GM12878 (cell line): ENCODE data around the gene CD58. TPM values are rescaled to one million over a fixed set of nuclear protein-coding genes. Genes with fewer than 3 reads are reported as not detected.

ENCODE experiments used
- BMI1 ChIP-seq: fragments of 450-650 bp; IDR thresholded peaks from 2 replicates; pipeline ENCODE4 v1.6.1; 2016; ENCODE audit warnings: mild to moderate bottlenecking, moderate library complexity, borderline replicate concordance
- CBX5 ChIP-seq: sonication (generic); IDR thresholded peaks from 2 replicates; pipeline ENCODE4 v1.6.1; 2016; ENCODE audit warnings: low read depth, moderate library complexity, mild to moderate bottlenecking, inconsistent platforms
- CREM ChIP-seq: IDR thresholded peaks from 2 replicates; pipeline ENCODE4 v1.6.1; 2014; ENCODE audit warnings: antibody characterized with exemption, low read depth
- MTA3 ChIP-seq: IDR thresholded peaks from 2 replicates; pipeline ENCODE4 v1.6.1; 2012; ENCODE audit warnings: low read length, inconsistent platforms, borderline replicate concordance
- polyA plus RNA-seq, 11 experiments: library from polyadenylated mRNA; depleted of rRNA in 4 of 11; unstranded in 6 of 11; stranded (reverse) in 5 of 11; fragments of >200 nt; fragmentation: Nextera tagmentation in 4 of 11; fragmentation: Illumina TruSeq in 1 of 11; extraction: Ambion mirVana in 4 of 11; extraction: Trizol in 1 of 11; gene quantifications; 1 replicate in 1 of 11; 2 replicates in 10 of 11; pipeline versions ENCODE4 v1.2.1 to v1.2.3, GENCODE V29; 2011 to 2016; ENCODE audit warnings: inconsistent platforms in 2 of 11, missing spikeins in 2 of 11, low read depth in 1 of 11
- total RNA-seq, 4 experiments: library from RNA; depleted of rRNA in 3 of 4; stranded (reverse); fragments of >200 nt in 3 of 4; fragmentation: Illumina TruSeq in 1 of 4; extraction: Trizol in 1 of 4; gene quantifications; 2 replicates each; pipeline versions ENCODE4 v1.2.1 to v1.2.3, GENCODE V29; 2013 to 2021
- TF ChIP-seq, protein P1 (sequence below): fragments of 450-650 bp; formaldehyde crosslinking; IDR thresholded peaks from 2 replicates; pipeline ENCODE4 v1.4.0; 2020; ENCODE audit warnings: mild to moderate bottlenecking, moderate library complexity
- TF ChIP-seq, protein P2 (sequence below): fragments of 450-650 bp; IDR thresholded peaks from 2 replicates; pipeline ENCODE4 v1.6.1; 2016; ENCODE audit warnings: mild to moderate bottlenecking, moderate library complexity, borderline replicate concordance
- TF ChIP-seq, protein P3 (sequence below): fragments of 450-650 bp; IDR thresholded peaks from 2 replicates; pipeline ENCODE4 v1.6.1; 2017; ENCODE audit warnings: mild to moderate bottlenecking, moderate library complexity
- TF ChIP-seq, protein P4 (sequence below): fragments of 450-650 bp; IDR thresholded peaks from 2 replicates; pipeline ENCODE4 v1.6.1; 2016; ENCODE audit warnings: mild to moderate bottlenecking
- TF ChIP-seq, protein P5 (sequence below): fragments of 450-650 bp; IDR thresholded peaks from 2 replicates; pipeline ENCODE4 v1.6.1; 2016; ENCODE audit warnings: mild to moderate bottlenecking
- TF ChIP-seq, protein P6 (sequence below), 3 experiments: IDR thresholded peaks in 2 of 3; conservative IDR thresholded peaks in 1 of 3; 2 replicates each; pipeline ENCODE4 v1.5.1; 2011; ENCODE audit warnings: low read depth in 3 of 3, low read length in 3 of 3, mild to moderate bottlenecking in 3 of 3, control low read depth in 2 of 3, moderate library complexity in 2 of 3, inconsistent platforms in 1 of 3, mixed read lengths in 1 of 3; ENCODE audit not compliant: control insufficient read depth in 2 of 3, insufficient read depth in 1 of 3; ENCODE audit errors: extremely low read depth in 1 of 3

CD58 gene
- total and polyA plus RNA-seq, 10 of the 15 experiments (the other 5 are each of a cell fraction or from before 2014, with no cell fraction given): 70.4 to 252 (median 129) TPM

DNA sequence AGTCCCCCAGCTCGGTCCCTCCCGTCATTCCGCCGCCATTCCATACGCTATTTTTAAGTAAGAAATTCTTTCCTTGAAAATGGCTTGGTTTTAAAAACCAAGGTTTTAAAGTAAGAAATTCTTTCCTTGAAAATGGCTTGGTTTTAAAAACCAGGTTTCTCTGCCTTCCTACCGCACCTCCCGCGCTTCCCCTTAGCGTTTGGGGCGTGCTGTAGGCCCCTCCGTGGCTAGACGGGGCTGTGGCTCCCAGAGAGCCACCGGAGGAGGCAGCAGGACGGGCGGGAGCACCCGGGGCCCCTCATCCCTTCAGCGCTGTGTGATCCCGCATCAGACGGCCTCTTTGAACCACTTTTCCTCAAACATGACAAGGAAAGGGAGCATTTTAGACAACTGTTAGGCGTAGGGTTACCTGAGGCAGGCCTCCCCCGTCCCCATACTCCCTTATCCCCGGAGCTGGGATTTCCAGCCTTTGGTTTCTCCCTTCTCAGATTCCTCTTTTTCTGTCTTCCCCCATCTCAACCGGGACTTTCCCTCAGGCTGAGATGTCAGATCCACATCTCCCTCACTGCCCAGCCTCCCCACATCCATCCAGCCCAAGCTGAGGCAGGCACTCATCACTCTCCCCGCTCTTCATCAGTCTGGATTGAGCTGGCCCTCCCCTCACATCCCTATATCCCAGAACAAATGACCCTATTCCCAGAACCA, 541 bp upstream of the CD58 start (continued):
- TF ChIP-seq, protein P1, sequence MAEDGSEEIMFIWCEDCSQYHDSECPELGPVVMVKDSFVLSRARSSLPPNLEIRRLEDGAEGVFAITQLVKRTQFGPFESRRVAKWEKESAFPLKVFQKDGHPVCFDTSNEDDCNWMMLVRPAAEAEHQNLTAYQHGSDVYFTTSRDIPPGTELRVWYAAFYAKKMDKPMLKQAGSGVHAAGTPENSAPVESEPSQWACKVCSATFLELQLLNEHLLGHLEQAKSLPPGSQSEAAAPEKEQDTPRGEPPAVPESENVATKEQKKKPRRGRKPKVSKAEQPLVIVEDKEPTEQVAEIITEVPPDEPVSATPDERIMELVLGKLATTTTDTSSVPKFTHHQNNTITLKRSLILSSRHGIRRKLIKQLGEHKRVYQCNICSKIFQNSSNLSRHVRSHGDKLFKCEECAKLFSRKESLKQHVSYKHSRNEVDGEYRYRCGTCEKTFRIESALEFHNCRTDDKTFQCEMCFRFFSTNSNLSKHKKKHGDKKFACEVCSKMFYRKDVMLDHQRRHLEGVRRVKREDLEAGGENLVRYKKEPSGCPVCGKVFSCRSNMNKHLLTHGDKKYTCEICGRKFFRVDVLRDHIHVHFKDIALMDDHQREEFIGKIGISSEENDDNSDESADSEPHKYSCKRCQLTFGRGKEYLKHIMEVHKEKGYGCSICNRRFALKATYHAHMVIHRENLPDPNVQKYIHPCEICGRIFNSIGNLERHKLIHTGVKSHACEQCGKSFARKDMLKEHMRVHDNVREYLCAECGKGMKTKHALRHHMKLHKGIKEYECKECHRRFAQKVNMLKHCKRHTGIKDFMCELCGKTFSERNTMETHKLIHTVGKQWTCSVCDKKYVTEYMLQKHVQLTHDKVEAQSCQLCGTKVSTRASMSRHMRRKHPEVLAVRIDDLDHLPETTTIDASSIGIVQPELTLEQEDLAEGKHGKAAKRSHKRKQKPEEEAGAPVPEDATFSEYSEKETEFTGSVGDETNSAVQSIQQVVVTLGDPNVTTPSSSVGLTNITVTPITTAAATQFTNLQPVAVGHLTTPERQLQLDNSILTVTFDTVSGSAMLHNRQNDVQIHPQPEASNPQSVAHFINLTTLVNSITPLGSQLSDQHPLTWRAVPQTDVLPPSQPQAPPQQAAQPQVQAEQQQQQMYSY (CRISPR knock-in tag): no peak
- TF ChIP-seq, protein P2, sequence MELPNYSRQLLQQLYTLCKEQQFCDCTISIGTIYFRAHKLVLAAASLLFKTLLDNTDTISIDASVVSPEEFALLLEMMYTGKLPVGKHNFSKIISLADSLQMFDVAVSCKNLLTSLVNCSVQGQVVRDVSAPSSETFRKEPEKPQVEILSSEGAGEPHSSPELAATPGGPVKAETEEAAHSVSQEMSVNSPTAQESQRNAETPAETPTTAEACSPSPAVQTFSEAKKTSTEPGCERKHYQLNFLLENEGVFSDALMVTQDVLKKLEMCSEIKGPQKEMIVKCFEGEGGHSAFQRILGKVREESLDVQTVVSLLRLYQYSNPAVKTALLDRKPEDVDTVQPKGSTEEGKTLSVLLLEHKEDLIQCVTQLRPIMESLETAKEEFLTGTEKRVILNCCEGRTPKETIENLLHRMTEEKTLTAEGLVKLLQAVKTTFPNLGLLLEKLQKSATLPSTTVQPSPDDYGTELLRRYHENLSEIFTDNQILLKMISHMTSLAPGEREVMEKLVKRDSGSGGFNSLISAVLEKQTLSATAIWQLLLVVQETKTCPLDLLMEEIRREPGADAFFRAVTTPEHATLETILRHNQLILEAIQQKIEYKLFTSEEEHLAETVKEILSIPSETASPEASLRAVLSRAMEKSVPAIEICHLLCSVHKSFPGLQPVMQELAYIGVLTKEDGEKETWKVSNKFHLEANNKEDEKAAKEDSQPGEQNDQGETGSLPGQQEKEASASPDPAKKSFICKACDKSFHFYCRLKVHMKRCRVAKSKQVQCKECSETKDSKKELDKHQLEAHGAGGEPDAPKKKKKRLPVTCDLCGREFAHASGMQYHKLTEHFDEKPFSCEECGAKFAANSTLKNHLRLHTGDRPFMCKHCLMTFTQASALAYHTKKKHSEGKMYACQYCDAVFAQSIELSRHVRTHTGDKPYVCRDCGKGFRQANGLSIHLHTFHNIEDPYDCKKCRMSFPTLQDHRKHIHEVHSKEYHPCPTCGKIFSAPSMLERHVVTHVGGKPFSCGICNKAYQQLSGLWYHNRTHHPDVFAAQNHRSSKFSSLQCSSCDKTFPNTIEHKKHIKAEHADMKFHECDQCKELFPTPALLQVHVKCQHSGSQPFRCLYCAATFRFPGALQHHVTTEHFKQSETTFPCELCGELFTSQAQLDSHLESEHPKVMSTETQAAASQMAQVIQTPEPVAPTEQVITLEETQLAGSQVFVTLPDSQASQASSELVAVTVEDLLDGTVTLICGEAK: peak; percentile 16; the same call in 1 of the 2 replicates
- TF ChIP-seq, protein P3, sequence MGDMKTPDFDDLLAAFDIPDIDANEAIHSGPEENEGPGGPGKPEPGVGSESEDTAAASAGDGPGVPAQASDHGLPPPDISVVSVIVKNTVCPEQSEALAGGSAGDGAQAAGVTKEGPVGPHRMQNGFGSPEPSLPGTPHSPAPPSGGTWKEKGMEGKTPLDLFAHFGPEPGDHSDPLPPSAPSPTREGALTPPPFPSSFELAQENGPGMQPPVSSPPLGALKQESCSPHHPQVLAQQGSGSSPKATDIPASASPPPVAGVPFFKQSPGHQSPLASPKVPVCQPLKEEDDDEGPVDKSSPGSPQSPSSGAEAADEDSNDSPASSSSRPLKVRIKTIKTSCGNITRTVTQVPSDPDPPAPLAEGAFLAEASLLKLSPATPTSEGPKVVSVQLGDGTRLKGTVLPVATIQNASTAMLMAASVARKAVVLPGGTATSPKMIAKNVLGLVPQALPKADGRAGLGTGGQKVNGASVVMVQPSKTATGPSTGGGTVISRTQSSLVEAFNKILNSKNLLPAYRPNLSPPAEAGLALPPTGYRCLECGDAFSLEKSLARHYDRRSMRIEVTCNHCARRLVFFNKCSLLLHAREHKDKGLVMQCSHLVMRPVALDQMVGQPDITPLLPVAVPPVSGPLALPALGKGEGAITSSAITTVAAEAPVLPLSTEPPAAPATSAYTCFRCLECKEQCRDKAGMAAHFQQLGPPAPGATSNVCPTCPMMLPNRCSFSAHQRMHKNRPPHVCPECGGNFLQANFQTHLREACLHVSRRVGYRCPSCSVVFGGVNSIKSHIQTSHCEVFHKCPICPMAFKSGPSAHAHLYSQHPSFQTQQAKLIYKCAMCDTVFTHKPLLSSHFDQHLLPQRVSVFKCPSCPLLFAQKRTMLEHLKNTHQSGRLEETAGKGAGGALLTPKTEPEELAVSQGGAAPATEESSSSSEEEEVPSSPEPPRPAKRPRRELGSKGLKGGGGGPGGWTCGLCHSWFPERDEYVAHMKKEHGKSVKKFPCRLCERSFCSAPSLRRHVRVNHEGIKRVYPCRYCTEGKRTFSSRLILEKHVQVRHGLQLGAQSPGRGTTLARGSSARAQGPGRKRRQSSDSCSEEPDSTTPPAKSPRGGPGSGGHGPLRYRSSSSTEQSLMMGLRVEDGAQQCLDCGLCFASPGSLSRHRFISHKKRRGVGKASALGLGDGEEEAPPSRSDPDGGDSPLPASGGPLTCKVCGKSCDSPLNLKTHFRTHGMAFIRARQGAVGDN: no peak
- TF ChIP-seq CREM: no peak
- 0 out of 2 replicates have a peak, but pooled peaks have one; percentile 18 for TF ChIP-seq CBX5
- TF ChIP-seq, protein P4, sequence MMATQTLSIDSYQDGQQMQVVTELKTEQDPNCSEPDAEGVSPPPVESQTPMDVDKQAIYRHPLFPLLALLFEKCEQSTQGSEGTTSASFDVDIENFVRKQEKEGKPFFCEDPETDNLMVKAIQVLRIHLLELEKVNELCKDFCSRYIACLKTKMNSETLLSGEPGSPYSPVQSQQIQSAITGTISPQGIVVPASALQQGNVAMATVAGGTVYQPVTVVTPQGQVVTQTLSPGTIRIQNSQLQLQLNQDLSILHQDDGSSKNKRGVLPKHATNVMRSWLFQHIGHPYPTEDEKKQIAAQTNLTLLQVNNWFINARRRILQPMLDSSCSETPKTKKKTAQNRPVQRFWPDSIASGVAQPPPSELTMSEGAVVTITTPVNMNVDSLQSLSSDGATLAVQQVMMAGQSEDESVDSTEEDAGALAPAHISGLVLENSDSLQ: no peak
- no peak; the same call in 1 of the 2 replicates for TF ChIP-seq MTA3
- TF ChIP-seq, protein P5, sequence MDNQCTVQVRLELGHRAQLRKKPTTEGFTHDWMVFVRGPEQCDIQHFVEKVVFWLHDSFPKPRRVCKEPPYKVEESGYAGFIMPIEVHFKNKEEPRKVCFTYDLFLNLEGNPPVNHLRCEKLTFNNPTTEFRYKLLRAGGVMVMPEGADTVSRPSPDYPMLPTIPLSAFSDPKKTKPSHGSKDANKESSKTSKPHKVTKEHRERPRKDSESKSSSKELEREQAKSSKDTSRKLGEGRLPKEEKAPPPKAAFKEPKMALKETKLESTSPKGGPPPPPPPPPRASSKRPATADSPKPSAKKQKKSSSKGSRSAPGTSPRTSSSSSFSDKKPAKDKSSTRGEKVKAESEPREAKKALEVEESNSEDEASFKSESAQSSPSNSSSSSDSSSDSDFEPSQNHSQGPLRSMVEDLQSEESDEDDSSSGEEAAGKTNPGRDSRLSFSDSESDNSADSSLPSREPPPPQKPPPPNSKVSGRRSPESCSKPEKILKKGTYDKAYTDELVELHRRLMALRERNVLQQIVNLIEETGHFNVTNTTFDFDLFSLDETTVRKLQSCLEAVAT: 0 out of 2 replicates have a peak, but pooled peaks have one; percentile 70
- TF ChIP-seq, protein P6, sequence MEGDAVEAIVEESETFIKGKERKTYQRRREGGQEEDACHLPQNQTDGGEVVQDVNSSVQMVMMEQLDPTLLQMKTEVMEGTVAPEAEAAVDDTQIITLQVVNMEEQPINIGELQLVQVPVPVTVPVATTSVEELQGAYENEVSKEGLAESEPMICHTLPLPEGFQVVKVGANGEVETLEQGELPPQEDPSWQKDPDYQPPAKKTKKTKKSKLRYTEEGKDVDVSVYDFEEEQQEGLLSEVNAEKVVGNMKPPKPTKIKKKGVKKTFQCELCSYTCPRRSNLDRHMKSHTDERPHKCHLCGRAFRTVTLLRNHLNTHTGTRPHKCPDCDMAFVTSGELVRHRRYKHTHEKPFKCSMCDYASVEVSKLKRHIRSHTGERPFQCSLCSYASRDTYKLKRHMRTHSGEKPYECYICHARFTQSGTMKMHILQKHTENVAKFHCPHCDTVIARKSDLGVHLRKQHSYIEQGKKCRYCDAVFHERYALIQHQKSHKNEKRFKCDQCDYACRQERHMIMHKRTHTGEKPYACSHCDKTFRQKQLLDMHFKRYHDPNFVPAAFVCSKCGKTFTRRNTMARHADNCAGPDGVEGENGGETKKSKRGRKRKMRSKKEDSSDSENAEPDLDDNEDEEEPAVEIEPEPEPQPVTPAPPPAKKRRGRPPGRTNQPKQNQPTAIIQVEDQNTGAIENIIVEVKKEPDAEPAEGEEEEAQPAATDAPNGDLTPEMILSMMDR (IDR thresholded peaks at IDR 0.05 in 2 of 3, conservative IDR thresholded peaks at IDR 0.05 in 1 of 3; ENCODE audit: control insufficient read depth in 2 of 3, extremely low read depth in 1 of 3, insufficient read depth in 1 of 3, low read depth in 3 of 3, low read length in 3 of 3): no peak
- no peak for TF ChIP-seq BMI1
